Fibroblast of the aortic adventitia (primary cell): ENCODE measurements around the gene ICOS. TPM values are rescaled to one million over a fixed set of nuclear protein-coding genes. Genes with fewer than 3 reads are reported as not detected.
"Not testable (repeated sequence)": the region's sequence is repeated elsewhere in the genome, so short reads cannot be mapped to it uniquely, and the experiment has no call there.

Experiments used
- DNase-seq: peaks from one replicate; pipeline ENCODE4 v3.0.0-alpha.2; 2010; ENCODE audit warnings: low read depth
- H3K4me3 ChIP-seq: 2 replicates; pipeline ENCODE4 v1.5.1; 2011; ENCODE audit warnings: low read depth, mild to moderate bottlenecking, control low read depth, low read length, moderate library complexity
- CTCF ChIP-seq: IDR thresholded peaks from 2 replicates; pipeline ENCODE4 v1.5.1; 2011; ENCODE audit warnings: mild to moderate bottlenecking, low read length, control low read depth, inconsistent platforms; ENCODE audit not compliant: insufficient read depth
- total RNA-seq: library from RNA; depleted of rRNA; stranded (reverse); fragments of >200 nt; gene quantifications from 2 replicates; pipeline ENCODE4 v1.2.3, GENCODE V29; 2012; ENCODE audit warnings: low replicate concordance

ICOS gene
- total RNA-seq, 1 donor: not detected

- peak; percentile 7 for DNase-seq
- TF ChIP-seq CTCF: no peak
- H3K4me3 ChIP-seq: no peak overlapping the region
Observed at GRCh38 chr2:203960811-203961210, 24.2 kb downstream of the ICOS start.

- DNase-seq, H3K4me3 ChIP-seq: not testable (repeated sequence)
Observed at GRCh38 chr2:203965190-203965589, 28.6 kb downstream of the ICOS start.

GRCh38 chr2:203971251-203971650 is 34.7 kb downstream of the ICOS start:
- H3K4me3 ChIP-seq: no peak overlapping the region
- TF ChIP-seq CTCF: no peak
- no peak for DNase-seq

GRCh38 chr2:203972066-203972465 is 35.5 kb downstream of the ICOS start:
- TF ChIP-seq CTCF: no peak
- DNase-seq: no peak
- no peak overlapping the region for H3K4me3 ChIP-seq

- no peak overlapping the region for H3K4me3 ChIP-seq
- no peak for DNase-seq
- no peak for TF ChIP-seq CTCF
Observed at GRCh38 chr2:203973000-203973399, 36.4 kb downstream of the ICOS start.

- H3K4me3 ChIP-seq: no peak overlapping the region
- no peak for TF ChIP-seq CTCF
- no peak for DNase-seq
Observed at GRCh38 chr2:203973676-203974075, 37.1 kb downstream of the ICOS start.

- no peak for TF ChIP-seq CTCF
- no peak overlapping the region for H3K4me3 ChIP-seq
- no peak for DNase-seq
Observed at GRCh38 chr2:203975912-203976311, 39.3 kb downstream of the ICOS start.
